H1 (cell line): ENCODE data around the gene OR2A12. TPM values are rescaled to one million over a fixed set of nuclear protein-coding genes. Genes with fewer than 3 reads are reported as not detected.

Experiments
- CTCF ChIA-PET: fragments of 300-600 bp; sonication (Branson Sonifier 250); formaldehyde crosslinking; loops from one replicate; lab custom pipeline; 2021; ENCODE audit not compliant: partially characterized antibody; lab: Charles Lee
- POLR2A ChIA-PET: fragments of 300-600 bp; sonication (Branson Sonifier 250); formaldehyde crosslinking; loops from one replicate; lab custom pipeline; 2021; ENCODE audit warnings: inconsistent platforms; ENCODE audit not compliant: partially characterized antibody; lab: Charles Lee
- DNase-seq, 2 experiments: peaks; one replicate each; pipeline versions ENCODE4 v3.0.0 to v3.0.0-alpha.2; 2010 to 2022; ENCODE audit warnings: low spot score in 2 of 2, low read depth in 1 of 2, mixed read lengths in 1 of 2
- FAIRE-seq: peaks from 2 replicates; lab custom pipeline; 2011; peaks lifted over from hg19 to GRCh38; lab: Jason Lieb, UNC
- H2AFZ ChIP-seq: 2 replicates; pipeline ENCODE4 v1.8.1; 2012; ENCODE audit warnings: low read length, inconsistent platforms
- H2AK5ac ChIP-seq: 2 replicates; pipeline ENCODE4 v1.6.1; 2013; ENCODE audit warnings: low read depth, low read length
- H2BK120ac ChIP-seq: replicated peaks from 2 replicates; pipeline ENCODE3; 2013; ENCODE audit warnings: low read depth, low read length, inconsistent platforms
- H2BK12ac ChIP-seq: 2 replicates; pipeline ENCODE4 v1.6.1; 2013; ENCODE audit warnings: low read depth, low read length
- H2BK15ac ChIP-seq: 2 replicates; pipeline ENCODE4 v1.6.1; 2013; ENCODE audit warnings: low read length
- H2BK20ac ChIP-seq: 2 replicates; pipeline ENCODE4 v1.6.1; 2013; ENCODE audit warnings: low read length
- H2BK5ac ChIP-seq: 2 replicates; pipeline ENCODE4 v1.6.1; 2013; ENCODE audit warnings: low read depth, low read length
- H3K14ac ChIP-seq: 2 replicates; pipeline ENCODE4 v1.6.1; 2013; ENCODE audit warnings: inconsistent platforms; ENCODE audit not compliant: insufficient read length
- H3K18ac ChIP-seq: 2 replicates; pipeline ENCODE4 v1.6.1; 2013; ENCODE audit warnings: low read length; ENCODE audit errors: extremely low read depth
- H3K23ac ChIP-seq: 2 replicates; pipeline ENCODE4 v1.6.1; 2013; ENCODE audit warnings: inconsistent platforms; ENCODE audit not compliant: insufficient read length
- H3K23me2 ChIP-seq: 2 replicates; pipeline ENCODE4 v1.6.1; 2013; ENCODE audit warnings: low read depth, low read length
- H3K27ac ChIP-seq: 2 replicates; pipeline ENCODE4 v1.6.1; 2011; ENCODE audit warnings: low read depth, low read length, inconsistent platforms
- H3K27me3 ChIP-seq, 4 experiments: replicated peaks in 1 of 4; 1 replicate in 1 of 4; 2 replicates in 3 of 4; pipeline versions ENCODE4 v1.6.1 to v1.8.1; 2011 to 2013; ENCODE audit warnings: low read length in 3 of 4, mild to moderate bottlenecking in 3 of 4, inconsistent platforms in 2 of 4, mixed read lengths in 2 of 4, moderate library complexity in 1 of 4; ENCODE audit not compliant: control insufficient read depth in 3 of 4, insufficient read depth in 3 of 4; ENCODE audit errors: extremely low read depth in 1 of 4
- H3K36me3 ChIP-seq, 4 experiments: 2 replicates each; pipeline versions ENCODE4 v1.6.1 to v1.8.1; 2011 to 2013; ENCODE audit warnings: mild to moderate bottlenecking in 4 of 4, low read length in 3 of 4, moderate library complexity in 2 of 4, control low read depth in 1 of 4, inconsistent platforms in 1 of 4; ENCODE audit not compliant: insufficient read depth in 4 of 4, control insufficient read depth in 2 of 4
- H3K4ac ChIP-seq: replicated peaks from 2 replicates; pipeline ENCODE3; 2013; ENCODE audit warnings: low read length, low read depth, mixed read lengths, inconsistent platforms; ENCODE audit not compliant: insufficient read length
- H3K4me1 ChIP-seq, 4 experiments: replicated peaks in 1 of 4; 1 replicate in 1 of 4; 2 replicates in 3 of 4; pipeline versions ENCODE4 v1.6.1 to v1.8.1; 2011 to 2013; ENCODE audit warnings: low read length in 3 of 4, inconsistent platforms in 2 of 4, mixed read lengths in 1 of 4; ENCODE audit not compliant: insufficient read depth in 4 of 4, control insufficient read depth in 3 of 4
- H3K4me2 ChIP-seq, 2 experiments: 2 replicates each; pipeline versions ENCODE4 v1.6.1 to v1.8.1; 2011 to 2013; ENCODE audit warnings: low read depth in 2 of 2, low read length in 2 of 2, control low read depth in 1 of 2, inconsistent platforms in 1 of 2, mild to moderate bottlenecking in 1 of 2; ENCODE audit not compliant: insufficient read depth in 1 of 2
- H3K4me3 ChIP-seq, 4 experiments: fragments of 200-600, 300-600 bp in 1 of 4; sonication (generic), shearing (Covaris generic), sonication (Bioruptor Twin) in 1 of 4; 2 replicates each; pipeline versions ENCODE4 v1.5.1 to v1.8.1; 2011 to 2016; ENCODE audit warnings: low read length in 4 of 4, low read depth in 3 of 4, control low read depth in 2 of 4, inconsistent platforms in 2 of 4, mild to moderate bottlenecking in 2 of 4, mixed read lengths in 1 of 4, moderate library complexity in 1 of 4; ENCODE audit not compliant: insufficient read depth in 2 of 4; ENCODE audit errors: extremely low read depth in 1 of 4
- H3K56ac ChIP-seq: replicated peaks from 2 replicates; pipeline ENCODE3; 2013; ENCODE audit warnings: low read depth, mild to moderate bottlenecking, mixed read lengths, low read length, inconsistent platforms; ENCODE audit not compliant: insufficient read length
- H3K79me1 ChIP-seq: 2 replicates; pipeline ENCODE4 v1.6.1; 2013; ENCODE audit warnings: low read depth, low read length, control low read depth
- H3K79me2 ChIP-seq, 2 experiments: 2 replicates each; pipeline versions ENCODE4 v1.6.1 to v1.8.1; 2012 to 2013; ENCODE audit warnings: low read length in 2 of 2, mild to moderate bottlenecking in 2 of 2, inconsistent platforms in 1 of 2; ENCODE audit not compliant: insufficient read depth in 2 of 2, control insufficient read depth in 1 of 2
- H3K9ac ChIP-seq, 4 experiments: replicated peaks in 1 of 4; 1 replicate in 1 of 4; 2 replicates in 3 of 4; pipeline versions ENCODE4 v1.6.1 to v1.8.1; 2011 to 2013; ENCODE audit warnings: low read depth in 3 of 4, low read length in 3 of 4, control low read depth in 2 of 4, mild to moderate bottlenecking in 2 of 4, moderate library complexity in 2 of 4, inconsistent platforms in 1 of 4; ENCODE audit errors: extremely low read depth in 1 of 4
- H3K9me3 ChIP-seq, 2 experiments: 2 replicates each; pipeline versions ENCODE4 v1.6.1 to v1.8.1; 2012 to 2013; ENCODE audit warnings: mild to moderate bottlenecking in 2 of 2, moderate library complexity in 2 of 2, control low read depth in 1 of 2, inconsistent platforms in 1 of 2, low read depth in 1 of 2, low read length in 1 of 2, mixed read lengths in 1 of 2; ENCODE audit not compliant: insufficient read depth in 2 of 2
- H4K20me1 ChIP-seq, 2 experiments: replicated peaks in 1 of 2; 2 replicates each; pipeline versions ENCODE3 to v1.8.1; 2011 to 2013; ENCODE audit warnings: inconsistent platforms in 2 of 2, low read length in 2 of 2, mild to moderate bottlenecking in 1 of 2; ENCODE audit not compliant: insufficient read depth in 2 of 2, control insufficient read depth in 1 of 2
- H4K5ac ChIP-seq: 2 replicates; pipeline ENCODE4 v1.6.1; 2013; ENCODE audit warnings: low read length, low read depth, mixed read lengths, inconsistent platforms; ENCODE audit not compliant: insufficient read length
- H4K8ac ChIP-seq: 2 replicates; pipeline ENCODE4 v1.8.0; 2013; ENCODE audit warnings: mild to moderate bottlenecking, moderate library complexity, low read length, inconsistent platforms; ENCODE audit not compliant: insufficient read depth; ENCODE audit errors: extremely low read depth
- H4K91ac ChIP-seq: replicated peaks from 2 replicates; pipeline ENCODE3; 2013; ENCODE audit warnings: low read length, mixed read lengths, inconsistent platforms; ENCODE audit not compliant: insufficient read length
- BACH1 ChIP-seq: IDR thresholded peaks from 2 replicates; pipeline ENCODE4 v1.6.1; 2012; ENCODE audit warnings: low read length, improper control_type of control experiment
- CTCF ChIP-seq, 3 experiments: IDR thresholded peaks; 1 replicate in 2 of 3; 2 replicates in 1 of 3; pipeline versions ENCODE4 v1.5.1 to v1.6.1; 2011; ENCODE audit warnings: low read length in 3 of 3, mild to moderate bottlenecking in 3 of 3, inconsistent platforms in 2 of 3, low read depth in 1 of 3, moderate library complexity in 1 of 3; ENCODE audit not compliant: insufficient read depth in 1 of 3; ENCODE audit errors: control extremely low read depth in 1 of 3
- GABPA ChIP-seq: IDR thresholded peaks from 2 replicates; pipeline ENCODE4 v1.6.1; 2011; ENCODE audit warnings: mild to moderate bottlenecking, low read length, moderate library complexity, borderline replicate concordance; ENCODE audit not compliant: insufficient read depth
- KDM5A ChIP-seq: fragments of 200-600 bp; IDR thresholded peaks from 2 replicates; pipeline ENCODE4 v1.7.1; 2012; ENCODE audit warnings: mild to moderate bottlenecking, low read length, inconsistent platforms, mixed read lengths
- MAFK ChIP-seq: IDR thresholded peaks from 2 replicates; pipeline ENCODE4 v1.6.1; 2012; ENCODE audit warnings: low read depth, mild to moderate bottlenecking, improper control_type of control experiment, low read length
- POLR2AphosphoS5 ChIP-seq: IDR thresholded peaks from 2 replicates; pipeline ENCODE4 v1.6.1; 2011; ENCODE audit warnings: low read depth, low read length
- POU5F1 ChIP-seq: IDR thresholded peaks from 2 replicates; pipeline ENCODE4 v1.6.1; 2011; ENCODE audit warnings: low read depth, mild to moderate bottlenecking, low read length, moderate library complexity
- SIX5 ChIP-seq: IDR thresholded peaks from 2 replicates; pipeline ENCODE4 v1.6.1; 2011; ENCODE audit warnings: mild to moderate bottlenecking, low read depth, low read length
- TCF12 ChIP-seq: IDR thresholded peaks from 2 replicates; pipeline ENCODE4 v1.6.1; 2011; ENCODE audit warnings: low read depth, mild to moderate bottlenecking, low read length
- WGBS, 2 experiments: shearing (Covaris generic) in 1 of 2; methylation state at CpG; one replicate each; pipeline versions ENCODE4 v1.1.6 to v1.1.7; 2013 to 2015; ENCODE audit warnings: low lambda C conversion rate in 2 of 2, mixed read lengths in 2 of 2, inconsistent platforms in 1 of 2, low coverage in 1 of 2, missing lambda C conversion rate in 1 of 2; ENCODE audit not compliant: insufficient replicate concordance in 2 of 2, insufficient coverage in 1 of 2, insufficient read length in 1 of 2; ENCODE audit errors: extremely low coverage in 1 of 2, missing lambda C conversion rate in 1 of 2; 5-methylcytosine and 5-hydroxymethylcytosine counted together
- polyA plus RNA-seq, 7 experiments: library from polyadenylated mRNA; depleted of rRNA in 3 of 7; stranded (reverse) in 5 of 7; unstranded in 2 of 7; fragments of >200 nt in 5 of 7; fragments of 200-250 nt in 2 of 7; gene quantifications; 1 replicate in 5 of 7; 2 replicates in 1 of 7; 4 replicates in 1 of 7; pipeline versions ENCODE4 v1.2.1 to v1.2.3, GENCODE V29; 2011 to 2013; ENCODE audit warnings: missing spikeins in 2 of 7, mixed read lengths in 2 of 7
- total RNA-seq: library from RNA; stranded (reverse); fragmentation: NEBNext Ultra II Directional; extraction: Animal tissue kit (Norgen Biotek cat#: 25700); gene quantifications from 2 replicates; pipeline ENCODE4 v1.2.1, GENCODE V29; 2021

OR2A12 gene
- total and polyA plus RNA-seq, 2 of the 8 experiments (the other 6 are each of a cell fraction or from before 2014, with no cell fraction given) = not detected

DNA sequence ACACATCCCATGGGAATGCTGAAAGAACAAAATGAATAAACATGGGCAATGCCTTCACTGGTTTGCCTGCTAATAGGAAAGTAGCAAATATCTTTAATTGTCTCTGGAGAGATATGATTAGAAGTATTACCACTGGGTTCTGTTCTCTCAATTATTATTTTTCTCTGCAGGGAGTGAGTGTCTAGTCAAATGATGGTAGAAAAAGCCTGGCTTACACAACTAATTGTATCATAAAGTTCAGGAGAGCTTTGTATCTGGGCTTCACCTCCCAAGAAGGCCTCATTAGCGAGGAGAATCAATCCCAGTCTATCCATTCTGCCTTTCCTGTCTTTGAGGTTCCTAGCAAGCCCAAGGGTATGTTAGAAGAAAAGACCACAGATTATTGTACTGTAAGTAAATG lies 36.8 kb downstream of the OR2A12 start, which contains the start of gene OR2A14:
Gene OR2A14, plus strand, starts transcription at position 301 of the 400 bp plus-strand sequence. CDS start 5,937 bp downstream, outside the sequence.
- Histone ChIP-seq H3K36me3 (no peaks in the 10 kb centered on the region), H4K20me1 (no peaks in the 10 kb centered on the region), H2BK15ac (no peak within 1 kb of the TSS), H2BK20ac (no peak within 1 kb of the TSS), H3K9me3 (0 out of 4 replicates have a peak, but pooled peaks cover 0 to 4% of the 10 kb centered on the region in 2 experiments), H4K5ac (no peak within 1 kb of the TSS), H3K4me2 (no peak within 1 kb of the TSS), H3K4ac (no peak within 1 kb of the TSS), H3K9ac (no peak within 1 kb of the TSS), H4K91ac (no peak within 1 kb of the TSS), H2AK5ac (no peak within 1 kb of the TSS), H3K18ac (no peak within 1 kb of the TSS), H3K27ac (no peak within 1 kb of the TSS), H2BK120ac (no peak within 1 kb of the TSS), H3K14ac (no peak within 1 kb of the TSS), H4K8ac (no peak within 1 kb of the TSS), H3K56ac (no peak within 1 kb of the TSS), H3K27me3 (peaks cover 0 to 1% (median 0%) of the 10 kb centered on the region in 4 experiments; a peak in 1 of 7 replicates), H3K4me1 (no peaks in the 10 kb centered on the region), H3K23me2 (no peaks in the 10 kb centered on the region), H2AFZ (no peak within 1 kb of the TSS), H3K79me2 (no peaks in the 10 kb centered on the region), H3K23ac (no peak within 1 kb of the TSS), H2BK5ac (no peak within 1 kb of the TSS), H2BK12ac (no peak within 1 kb of the TSS), H3K4me3 (no peak within 1 kb of the TSS), H3K79me1 (no peaks in the 10 kb centered on the region)
- CTCF ChIA-PET = no interaction called here
- no peak for DNase-seq
- FAIRE-seq = no peak
- no peak for TF ChIP-seq TCF12
- no peak for TF ChIP-seq MAFK
- TF ChIP-seq GABPA = no peak
- no peak for TF ChIP-seq SIX5
- no peak for TF ChIP-seq POLR2AphosphoS5
- no peak for TF ChIP-seq KDM5A
- TF ChIP-seq POU5F1 = no peak
- no peak for TF ChIP-seq CTCF (IDR thresholded peaks at IDR 0.05; ENCODE audit: control extremely low read depth in 1 of 3, insufficient read depth in 1 of 3, low read depth in 1 of 3, low read length in 3 of 3)
- TF ChIP-seq BACH1 = no peak
- POLR2A ChIA-PET = no interaction called here
- 81% methylated on average over 1 of the region's 1 CpG; no CpG with 5 or more reads in 1 of the 2 experiments for WGBS, 2 experiments
